NCI-H2196 (cell line): ENCODE measurements around the gene PFKL.
A peak's percentile ranks its signal among the peaks of the same experiment; 100 is the strongest.
"Not testable (repeated sequence)": the region's sequence is repeated elsewhere in the genome, so short reads cannot be mapped to it uniquely, and the experiment has no call there.

Experiments used
- DNase-seq: peaks from one replicate; lab custom pipeline; 2025; ENCODE audit not compliant: unreplicated experiment; lab: John Stamatoyannopoulos, UW

Gene PFKL

GRCh38 chr21:44354775-44355771, 55.2 kb downstream of the PFKL start:
- no peak for DNase-seq

GRCh38 chr21:44356160-44356559, 56.3 kb downstream of the PFKL start:
- no peak for DNase-seq

- DNase-seq: no peak
These were observed 56.8 kb downstream of the PFKL start for GRCh38 chr21:44356636-44357035.

GRCh38 chr21:44357064-44357837, 57.4 kb downstream of the PFKL start:
- no peak for DNase-seq

DNA sequence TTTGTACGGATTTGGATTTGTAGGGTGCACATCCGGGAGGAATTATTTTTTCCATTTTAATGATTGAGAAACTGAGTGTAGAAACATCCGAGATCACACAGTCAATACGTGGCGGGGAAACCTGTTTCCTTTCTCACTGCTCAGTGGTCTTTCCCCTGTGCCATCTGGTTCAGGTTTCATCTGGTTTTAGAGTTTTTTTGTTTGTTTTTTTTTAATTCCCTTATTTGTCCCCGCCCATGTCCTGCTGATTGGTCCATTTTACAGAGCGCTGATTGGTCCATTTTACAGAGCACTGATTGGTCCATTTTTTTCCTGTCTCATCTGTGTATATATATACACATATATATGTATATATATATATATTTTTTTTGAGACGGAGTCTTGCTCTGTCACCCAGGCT, 59.5 kb downstream of the PFKL start:
- no peak for DNase-seq

DNA sequence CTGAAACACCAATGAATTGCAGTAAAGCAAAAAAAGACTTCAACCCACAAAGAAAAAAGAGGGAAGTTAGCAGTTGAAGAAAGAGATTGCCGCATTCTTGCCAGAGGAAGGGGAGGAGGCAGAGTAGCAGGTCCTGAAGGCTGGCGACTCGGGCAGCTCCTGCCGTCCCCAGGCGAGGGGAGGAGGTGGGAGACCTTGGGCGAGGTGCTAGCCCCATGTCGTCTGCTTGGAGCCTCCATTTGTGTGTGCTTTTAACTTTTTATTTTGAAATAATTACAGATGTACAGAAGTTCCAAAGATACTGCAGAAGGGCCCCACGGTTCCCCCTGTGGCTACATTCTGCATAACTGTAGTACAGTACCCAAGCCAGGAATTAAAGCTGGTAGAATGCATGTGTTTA, 60.3 kb downstream of the PFKL start:
- no peak for DNase-seq

- not testable (repeated sequence) for DNase-seq
These were observed 62.0 kb downstream of the PFKL start for GRCh38 chr21:44361903-44362302.

DNA sequence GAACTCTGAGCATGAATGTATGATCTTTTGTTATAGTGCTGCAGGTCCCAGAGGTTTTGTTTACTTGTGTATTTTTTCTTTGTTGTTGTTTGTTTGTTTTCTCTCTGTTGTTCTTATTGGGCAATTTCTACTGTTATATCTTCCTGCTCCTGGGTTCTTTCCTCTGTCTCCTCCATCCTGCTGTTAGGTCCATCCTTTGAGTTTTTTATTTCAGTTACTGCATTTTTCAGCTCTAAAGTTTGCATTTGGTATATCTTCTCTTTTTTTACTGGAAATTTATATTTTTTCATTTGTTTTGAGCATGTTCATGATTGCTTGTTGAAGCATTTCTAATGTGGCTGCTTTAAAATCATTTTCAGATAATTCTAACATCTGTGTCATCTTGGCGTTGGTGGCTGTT, 63.4 kb downstream of the PFKL start:
- no peak for DNase-seq

GRCh38 chr21:44364151-44365053, 64.5 kb downstream of the PFKL start:
- no peak for DNase-seq

DNA sequence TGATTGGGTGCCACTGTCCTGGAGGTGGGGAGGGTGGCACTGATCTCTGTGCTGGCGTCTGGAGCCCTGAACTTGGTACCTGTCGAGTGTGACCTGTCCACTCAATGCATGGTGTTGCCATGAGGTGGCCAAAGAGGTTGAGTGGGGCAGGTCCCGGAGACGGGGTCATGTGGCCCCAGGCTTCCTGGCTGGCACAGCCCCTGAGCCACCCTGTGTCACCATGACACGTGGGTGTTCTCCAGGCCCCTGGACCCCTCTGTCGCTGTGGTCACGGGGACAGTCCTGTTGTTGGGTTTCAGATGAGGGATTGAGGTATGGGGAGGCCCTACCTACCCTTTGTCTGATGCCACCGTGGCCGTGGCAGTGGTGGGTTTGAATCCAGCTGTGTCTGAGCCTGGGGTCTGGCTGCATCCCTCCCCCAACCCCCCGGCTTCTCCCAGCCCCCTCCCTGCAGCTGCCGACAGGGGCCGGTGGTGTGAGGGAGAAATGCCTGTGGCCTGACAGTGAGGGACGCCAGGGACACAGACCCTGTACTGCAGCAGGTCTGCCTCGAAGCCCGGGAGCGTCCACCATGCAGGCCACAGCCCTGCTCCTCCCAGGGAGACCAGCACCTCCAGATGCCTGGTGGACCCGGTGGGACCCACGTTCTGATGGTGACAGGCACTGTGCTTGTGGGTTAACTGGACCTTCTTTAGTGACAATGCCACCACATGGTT, 65.6 kb downstream of the PFKL start:
- no peak for DNase-seq

GRCh38 chr21:44365967-44366585, 66.2 kb downstream of the PFKL start:
- no peak for DNase-seq

- DNase-seq: no peak
These were observed 66.8 kb downstream of the PFKL start for GRCh38 chr21:44366586-44367211.

DNA sequence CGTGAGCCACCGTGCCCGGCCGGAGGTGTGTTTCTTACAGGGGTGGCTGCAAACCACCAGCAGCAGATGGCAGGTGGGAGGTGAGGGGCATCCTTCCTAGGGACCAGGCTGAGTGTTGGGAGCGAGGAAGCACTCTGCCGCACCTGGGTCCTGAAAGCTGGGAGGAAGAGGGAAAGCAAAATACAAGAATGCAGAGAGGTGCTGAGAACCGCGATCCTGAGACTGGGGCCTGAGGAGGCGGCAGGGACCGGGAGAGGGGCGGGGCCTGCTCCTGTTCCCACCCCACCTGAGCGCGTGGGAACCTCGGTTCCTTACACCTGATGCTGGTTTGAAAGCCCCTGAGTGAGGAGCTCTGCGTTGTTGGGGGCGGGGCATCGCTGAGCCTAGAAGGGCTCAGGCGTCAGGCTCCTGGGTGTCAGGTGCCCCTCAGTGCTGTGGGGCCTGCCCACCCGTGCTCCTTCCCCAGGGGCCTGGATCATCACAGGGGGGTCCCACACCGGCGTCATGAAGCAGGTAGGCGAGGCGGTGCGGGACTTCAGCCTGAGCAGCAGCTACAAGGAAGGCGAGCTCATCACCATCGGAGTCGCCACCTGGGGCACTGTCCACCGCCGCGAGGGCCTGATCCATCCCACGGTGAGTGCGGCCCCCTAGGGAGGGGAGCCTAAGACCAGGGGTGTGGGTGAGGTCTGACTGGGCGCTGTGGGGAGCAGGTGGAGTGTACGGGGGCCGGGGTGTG, 69.0 kb downstream of the PFKL start:
- no peak for DNase-seq

GRCh38 chr21:44370027-44370735, 70.3 kb downstream of the PFKL start:
- peak; percentile 40 for DNase-seq

- no peak for DNase-seq
These were observed 71.0 kb downstream of the PFKL start for GRCh38 chr21:44370786-44371410.

DNA sequence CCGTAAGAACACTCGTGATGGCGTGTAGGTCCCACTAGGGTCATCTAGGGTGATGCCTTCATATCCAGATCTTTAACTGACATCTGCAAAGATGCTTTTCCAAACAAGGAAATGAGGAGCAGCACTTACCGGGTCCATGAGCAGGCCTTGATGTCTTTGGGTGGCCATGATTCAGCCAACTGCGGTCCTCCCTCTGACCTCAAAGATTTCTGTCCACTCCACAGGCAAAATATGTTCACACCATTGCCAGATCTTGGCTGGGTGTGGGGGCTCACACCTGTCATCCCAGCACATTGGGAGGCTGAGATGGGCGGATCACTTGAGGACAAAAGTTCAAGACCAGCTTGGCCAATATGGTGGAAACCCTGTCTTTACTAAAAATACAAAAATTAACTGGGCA, 71.7 kb downstream of the PFKL start:
- DNase-seq: no peak

GRCh38 chr21:44372616-44373015, 72.8 kb downstream of the PFKL start:
- no peak for DNase-seq
